Urothelium cell line (cell line): Measurements from ENCODE around the gene SLC44A5.

Experiments
- DNase-seq: peaks from one replicate; pipeline ENCODE4 v3.0.0; 2011; ENCODE audit warnings: low spot score, mixed read lengths
- FAIRE-seq: peaks from 2 replicates; lab custom pipeline; 2011; peaks lifted over from hg19 to GRCh38; lab: Jason Lieb, UNC

SLC44A5 gene

GRCh38 chr1:75589637-75590036 is 21.3 kb downstream of the SLC44A5 start:
- FAIRE-seq (no peak), DNase-seq (no peak)

GRCh38 chr1:75588779-75589475 is 22.0 kb downstream of the SLC44A5 start:
- no peak for FAIRE-seq
- no peak for DNase-seq

GRCh38 chr1:75587692-75588091 is 23.2 kb downstream of the SLC44A5 start:
- no peak for FAIRE-seq
- DNase-seq = no peak

GRCh38 chr1:75583282-75583681 is 27.6 kb downstream of the SLC44A5 start:
- no peak for DNase-seq
- FAIRE-seq = no peak

GRCh38 chr1:75582725-75583261 is 28.1 kb downstream of the SLC44A5 start:
- DNase-seq (no peak), FAIRE-seq (no peak)

GRCh38 chr1:75579046-75579445 is 31.9 kb downstream of the SLC44A5 start:
- no peak for DNase-seq
- no peak for FAIRE-seq

GRCh38 chr1:75575837-75576236 is 35.1 kb downstream of the SLC44A5 start:
- DNase-seq = no peak
- no peak for FAIRE-seq

- no peak for DNase-seq
- FAIRE-seq = no peak
These were observed 43.7 kb downstream of the SLC44A5 start for GRCh38 chr1:75567191-75567590.

GRCh38 chr1:75559800-75560199 is 51.1 kb downstream of the SLC44A5 start:
- no peak for DNase-seq
- no peak for FAIRE-seq

- no peak for FAIRE-seq
These were observed 51.8 kb downstream of the SLC44A5 start for GRCh38 chr1:75559136-75559535.

GRCh38 chr1:75554870-75555269 is 56.0 kb downstream of the SLC44A5 start:
- no peak for FAIRE-seq
- DNase-seq = no peak

More at GRCh38 chr1:75559136-75559535, 51.8 kb downstream of the SLC44A5 start:
- no peak for DNase-seq

GRCh38 chr1:75554181-75554580 is 56.7 kb downstream of the SLC44A5 start:
- no peak for FAIRE-seq
- no peak for DNase-seq

- no peak for FAIRE-seq
These were observed 60.4 kb downstream of the SLC44A5 start for GRCh38 chr1:75550559-75550958.

GRCh38 chr1:75548721-75549480 is 62.0 kb downstream of the SLC44A5 start:
- no peak for FAIRE-seq
- no peak for DNase-seq

More at GRCh38 chr1:75550559-75550958, 60.4 kb downstream of the SLC44A5 start:
- DNase-seq = no peak

GRCh38 chr1:75543705-75544104 is 67.2 kb downstream of the SLC44A5 start:
- FAIRE-seq = no peak
- no peak for DNase-seq

- DNase-seq = no peak
- FAIRE-seq = no peak
These were observed 67.9 kb downstream of the SLC44A5 start for GRCh38 chr1:75542818-75543570.

- DNase-seq = no peak
- no peak for FAIRE-seq
These were observed 71.4 kb downstream of the SLC44A5 start for GRCh38 chr1:75539230-75540116.

GRCh38 chr1:75533085-75533484 is 77.8 kb downstream of the SLC44A5 start:
- FAIRE-seq = no peak
- no peak for DNase-seq

- FAIRE-seq (no peak), DNase-seq (no peak)
These were observed 79.3 kb downstream of the SLC44A5 start for GRCh38 chr1:75531570-75531969.

GRCh38 chr1:75529488-75529887 is 81.4 kb downstream of the SLC44A5 start:
- FAIRE-seq (no peak), DNase-seq (no peak)
